Measurements from ENCODE around the gene GOLGA3.

- no peak for TF ChIP-seq CTCF (IDR thresholded peaks at IDR 0.05; ENCODE audit: low read depth, low read length)
- TF ChIP-seq EZH2phosphoT487 (IDR thresholded peaks at IDR 0.05; ENCODE audit: low read depth) = no peak
These were observed 24.8 kb downstream of the GOLGA3 start for GRCh38 chr12:132803888-132804287.

Data from OCI-LY3 (cell line).